ENCODE results near the gene ARHGAP15. TPM values are rescaled to one million over a fixed set of nuclear protein-coding genes. Genes with fewer than 3 reads are reported as not detected.

ARHGAP15 gene
- total RNA-seq, 1 experiment from 2014 or later, result 0.42 TPM

GRCh38 chr2:143150287-143150686 is 21.1 kb downstream of the ARHGAP15 start:
- CTCF ChIA-PET, result no interaction called here
- POLR2A ChIA-PET, result no interaction called here
- Histone ChIP-seq H3K36me3 (ENCODE audit: control insufficient read depth in 1 of 2, insufficient read depth in 2 of 2, low read length in 2 of 2) (no peaks in the 10 kb centered on the region), H3K27ac (ENCODE audit: low read depth, low read length) (no peak overlapping the region), H3K27me3 (ENCODE audit: insufficient read depth, low read length) (peaks cover 21% of the 10 kb centered on the region), H3K9ac (ENCODE audit: low read length) (no peak overlapping the region), H3K9me2 (ENCODE audit: insufficient read depth) (no peaks in the 10 kb centered on the region), H2AFZ (ENCODE audit: low read depth, low read length, poor library complexity, severe bottlenecking) (no peak overlapping the region), H3K4me1 (ENCODE audit: control insufficient read depth in 1 of 2, insufficient read depth in 2 of 2, low read length in 2 of 2) (no peaks in the 10 kb centered on the region), H3K4me3 (replicated peaks in 1 of 2; ENCODE audit: low read depth in 1 of 2, low read length in 2 of 2) (no peak overlapping the region), H3K79me2 (ENCODE audit: insufficient read depth, low read length) (no peaks in the 10 kb centered on the region), H3K4me2 (ENCODE audit: low read length) (no peak overlapping the region), H4K20me1 (ENCODE audit: insufficient read depth) (no peaks in the 10 kb centered on the region), H3K9me3 (ENCODE audit: control insufficient read depth in 1 of 2, insufficient read depth in 1 of 2, low read depth in 1 of 2, low read length in 2 of 2) (no peaks in the 10 kb centered on the region)
- no peak for TF ChIP-seq SRF (IDR thresholded peaks at IDR 0.05; ENCODE audit: low read depth)
- BruUV-seq (replicated peaks), result no TSS peak
- intact Hi-C loops (cut with micrococcal nuclease), result no loop called here
- DNase-seq (ENCODE audit: low read depth, low spot score), result no peak
- RAD21 ChIA-PET (ENCODE audit: low non-redundant PET in 1 of 2, low total read pairs in 2 of 2, uncharacterized antibody in 2 of 2, unreplicated experiment in 2 of 2), result no interaction called here
- ATAC-seq, result no peak

GRCh38 chr2:143151111-143151752 is 22.0 kb downstream of the ARHGAP15 start:
- no peaks in the 10 kb centered on the region for H3K36me3 ChIP-seq (ENCODE audit: control insufficient read depth in 1 of 2, insufficient read depth in 2 of 2, low read length in 2 of 2)
- H3K4me2 ChIP-seq (ENCODE audit: low read length), result no peak overlapping the region
- no peaks in the 10 kb centered on the region for H3K79me2 ChIP-seq (ENCODE audit: insufficient read depth, low read length)
- H3K27me3 ChIP-seq (ENCODE audit: insufficient read depth, low read length), result peaks cover 21% of the 10 kb centered on the region; the same call in 1 of the 2 replicates
- H3K9me2 ChIP-seq (ENCODE audit: insufficient read depth), result no peaks in the 10 kb centered on the region
- no peaks in the 10 kb centered on the region for H4K20me1 ChIP-seq (ENCODE audit: insufficient read depth)
- intact Hi-C loops (cut with micrococcal nuclease), result no loop called here
- no peak for ATAC-seq
- ChIA-PET POLR2A (no interaction called here), CTCF (no interaction called here), RAD21 (ENCODE audit: low non-redundant PET in 1 of 2, low total read pairs in 2 of 2, uncharacterized antibody in 2 of 2, unreplicated experiment in 2 of 2) (no interaction called here)
- no peaks in the 10 kb centered on the region for H3K9me3 ChIP-seq (ENCODE audit: control insufficient read depth in 1 of 2, insufficient read depth in 1 of 2, low read depth in 1 of 2, low read length in 2 of 2)
- no peak overlapping the region for H3K4me3 ChIP-seq (replicated peaks in 1 of 2; ENCODE audit: low read depth in 1 of 2, low read length in 2 of 2)
- no peak overlapping the region for H2AFZ ChIP-seq (ENCODE audit: low read depth, low read length, poor library complexity, severe bottlenecking)
- H3K9ac ChIP-seq (ENCODE audit: low read length), result no peak overlapping the region
- H3K27ac ChIP-seq (ENCODE audit: low read depth, low read length), result no peak overlapping the region
- no peak for DNase-seq (ENCODE audit: low read depth, low spot score)
- no peaks in the 10 kb centered on the region for H3K4me1 ChIP-seq (ENCODE audit: control insufficient read depth in 1 of 2, insufficient read depth in 2 of 2, low read length in 2 of 2)
- BruUV-seq (replicated peaks), result no TSS peak
- TF ChIP-seq EGR1 (IDR thresholded peaks at IDR 0.05; ENCODE audit: low read depth), result no peak
- TF ChIP-seq TCF7L2 (IDR thresholded peaks at IDR 0.05; ENCODE audit: borderline replicate concordance, extremely low read depth, insufficient read depth, insufficient read length), result no peak
- TF ChIP-seq EZH2phosphoT487 (IDR thresholded peaks at IDR 0.05; ENCODE audit: borderline replicate concordance), result no peak
- TF ChIP-seq POLR2A (IDR thresholded peaks at IDR 0.05; ENCODE audit: borderline replicate concordance, extremely low read depth, insufficient read depth, insufficient read length), result no peak
- no peak for TF ChIP-seq JUND (IDR thresholded peaks at IDR 0.05)
- no peak for TF ChIP-seq ZFX (IDR thresholded peaks at IDR 0.05)
- no peak for TF ChIP-seq ATF3 (IDR thresholded peaks at IDR 0.05)
- TF ChIP-seq POLR2AphosphoS5 (IDR thresholded peaks at IDR 0.05; ENCODE audit: low read depth, low read length), result no peak
- no peak for TF ChIP-seq EZH2 (IDR thresholded peaks at IDR 0.05)
- no peak for TF ChIP-seq SP1 (IDR thresholded peaks at IDR 0.05; ENCODE audit: low read depth)
